H7 (cell line): Measurements from ENCODE around the gene PLEKHG4. TPM values are rescaled to one million over a fixed set of nuclear protein-coding genes. Genes with fewer than 3 reads are reported as not detected.

Experiments
- total RNA-seq: library from RNA; depleted of rRNA; stranded (reverse); fragments of >200 nt; shearing (Covaris generic); gene quantifications from 2 replicates; pipeline ENCODE4 v1.2.3, GENCODE V29; 2014; rRNA removed

Gene PLEKHG4
- total RNA-seq, 1 experiment from 2014 or later = 9.6 TPM

Other genes with a start within 250 kb of the PLEKHG4 start
- 24.1 and 32.1 TPM in 2 replicates for gene PHAF1, start 169.6 kb upstream of the PLEKHG4 start, total RNA-seq
- gene B3GNT9, start 128.5 kb upstream of the PLEKHG4 start, total RNA-seq = 7.6 and 8.7 TPM in 2 replicates
- gene TRADD, start 119.6 kb upstream of the PLEKHG4 start, total RNA-seq = 1.3 and 1.8 TPM in 2 replicates
- 0.67 and 0.73 TPM in 2 replicates for gene FBXL8, start 119.6 kb upstream of the PLEKHG4 start, total RNA-seq
- 1.6 and 4.0 TPM in 2 replicates for gene HSF4, start 114.8 kb upstream of the PLEKHG4 start, total RNA-seq
- gene NOL3, start 109.0 kb upstream of the PLEKHG4 start, total RNA-seq = 5.3 and 7.4 TPM in 2 replicates
- gene MATCAP1, start 95.6 kb upstream of the PLEKHG4 start, total RNA-seq = 16.2 and 18.9 TPM in 2 replicates
- 3.6 and 4.8 TPM in 2 replicates for gene EXOC3L1, start 89.4 kb upstream of the PLEKHG4 start, total RNA-seq
- 104 and 117 TPM in 2 replicates for gene E2F4, start 87.4 kb upstream of the PLEKHG4 start, total RNA-seq
- 10.4 and 11.4 TPM in 2 replicates for gene ELMO3, start 80.4 kb upstream of the PLEKHG4 start, total RNA-seq
- 19.3 and 27.3 TPM in 2 replicates for gene TMEM208, start 52.4 kb upstream of the PLEKHG4 start, total RNA-seq
- 22.4 and 37.4 TPM in 2 replicates for gene FHOD1, start 32.1 kb upstream of the PLEKHG4 start, total RNA-seq
- 1.6 and 2.5 TPM in 2 replicates for gene SLC9A5, start 30.6 kb upstream of the PLEKHG4 start, total RNA-seq
- 0.89 and 2.1 TPM in 2 replicates for gene KCTD19, start 47.2 kb downstream of the PLEKHG4 start, total RNA-seq
- gene LRRC36, start 47.3 kb downstream of the PLEKHG4 start, total RNA-seq = 0.44 TPM in 1 of 2 replicates, not detected in the other
- gene TPPP3, start 114.0 kb downstream of the PLEKHG4 start, total RNA-seq = 0.44 and 0.80 TPM in 2 replicates
- 8.0 and 10.3 TPM in 2 replicates for gene ZDHHC1, start 136.9 kb downstream of the PLEKHG4 start, total RNA-seq
- 25.1 and 35.1 TPM in 2 replicates for gene HSD11B2, start 151.6 kb downstream of the PLEKHG4 start, total RNA-seq
- gene ATP6V0D1, start 201.6 kb downstream of the PLEKHG4 start, total RNA-seq = 58.4 and 76.9 TPM in 2 replicates
- gene AGRP, start 204.0 kb downstream of the PLEKHG4 start, total RNA-seq = 1.1 TPM in 1 of 2 replicates, not detected in the other
- 8.5 and 9.5 TPM in 2 replicates for gene RIPOR1, start 249.3 kb downstream of the PLEKHG4 start, total RNA-seq